Measurements from ENCODE around the gene PAPPA2.

The PAPPA2 gene

DNA sequence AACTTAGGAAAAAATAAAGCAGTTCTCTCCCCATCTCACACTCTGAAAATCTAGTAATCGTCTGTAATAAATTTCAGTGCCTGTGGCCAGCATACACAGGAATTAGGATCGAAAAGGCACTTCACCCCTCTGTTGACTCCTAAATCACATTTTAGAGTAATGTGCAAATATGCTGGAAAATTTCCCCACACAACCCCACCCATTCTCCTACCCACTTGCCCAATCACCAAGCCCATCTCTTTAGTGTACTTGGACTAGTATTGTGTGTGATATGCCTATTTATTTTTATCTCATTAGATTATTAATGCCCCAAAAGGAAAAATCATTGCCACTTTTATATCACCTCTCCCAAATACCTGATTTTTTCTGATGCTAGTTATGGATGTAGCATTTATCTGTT lies 378.3 kb downstream of the PAPPA2 start:
- H3K27me3 ChIP-seq (ENCODE audit: control insufficient read depth, insufficient read depth, low read length, poor library complexity, severe bottlenecking): no peaks in the 10 kb centered on the region
- H3K4me1 ChIP-seq (ENCODE audit: control insufficient read depth, insufficient read depth, low read length): no peaks in the 10 kb centered on the region
- no peak overlapping the region for H3K4me3 ChIP-seq (ENCODE audit: insufficient read depth, low read depth, low read length)
- H3K9me3 ChIP-seq (ENCODE audit: control insufficient read depth, low read length): no peaks in the 10 kb centered on the region
- no peaks in the 10 kb centered on the region for H3K36me3 ChIP-seq (ENCODE audit: control insufficient read depth, insufficient read depth, low read length)
- H3K27ac ChIP-seq (ENCODE audit: insufficient read depth, low read depth, low read length, poor library complexity, severe bottlenecking): no peak overlapping the region
- 81 to 95% methylated on average over 2 of the region's 2 CpGs for WGBS, 2 experiments

DNA sequence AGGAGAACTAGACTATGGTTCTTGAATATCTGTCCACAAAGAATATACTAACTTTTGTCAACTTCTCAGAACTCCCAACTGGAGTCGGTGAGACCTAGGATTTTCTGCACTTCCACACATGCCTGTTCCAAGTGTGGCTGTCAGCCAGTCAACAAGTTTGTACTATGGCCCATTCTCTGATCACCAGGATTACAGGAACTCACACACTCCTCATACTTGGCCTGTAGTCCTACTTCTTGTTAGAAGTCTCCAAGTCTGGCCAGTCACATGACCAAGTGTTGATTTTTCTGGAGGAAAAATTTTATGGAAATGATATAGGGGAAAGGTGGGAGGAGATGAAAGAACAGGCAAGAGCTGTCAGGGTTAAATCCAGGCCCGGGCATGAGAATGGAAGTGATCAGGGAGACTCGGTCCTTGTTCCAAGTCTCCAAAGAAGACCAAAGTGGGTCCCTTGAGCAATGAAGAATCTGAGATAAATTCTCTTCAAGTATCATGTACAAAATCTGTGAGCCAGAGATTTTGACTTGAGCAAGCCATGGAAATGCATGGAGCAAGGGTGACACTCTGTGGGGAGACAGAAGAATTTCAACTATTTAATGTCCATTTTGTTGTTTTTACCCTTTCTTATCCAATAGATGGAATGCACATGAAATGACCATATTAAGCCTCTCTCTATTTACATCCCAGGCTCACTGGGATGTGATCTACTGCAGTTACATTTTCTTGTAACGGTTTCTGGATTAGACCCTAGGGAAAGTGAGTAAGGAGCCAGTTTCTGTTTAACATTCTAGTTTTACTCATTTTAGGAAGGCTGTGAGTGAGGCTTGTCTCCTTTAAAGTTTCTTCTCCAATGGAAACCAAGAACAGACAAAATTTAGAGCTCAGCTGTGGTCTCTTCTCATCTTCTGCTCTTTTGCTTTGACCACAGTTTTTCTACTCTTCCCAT lies 380.6 kb downstream of the PAPPA2 start:
- WGBS, 2 experiments: 68 to 76% methylated on average over 4 of the region's 4 CpGs
- Histone ChIP-seq H3K36me3 (ENCODE audit: control insufficient read depth, insufficient read depth, low read length) (no peaks in the 10 kb centered on the region), H3K9me3 (ENCODE audit: control insufficient read depth, low read length) (no peaks in the 10 kb centered on the region)

DNA sequence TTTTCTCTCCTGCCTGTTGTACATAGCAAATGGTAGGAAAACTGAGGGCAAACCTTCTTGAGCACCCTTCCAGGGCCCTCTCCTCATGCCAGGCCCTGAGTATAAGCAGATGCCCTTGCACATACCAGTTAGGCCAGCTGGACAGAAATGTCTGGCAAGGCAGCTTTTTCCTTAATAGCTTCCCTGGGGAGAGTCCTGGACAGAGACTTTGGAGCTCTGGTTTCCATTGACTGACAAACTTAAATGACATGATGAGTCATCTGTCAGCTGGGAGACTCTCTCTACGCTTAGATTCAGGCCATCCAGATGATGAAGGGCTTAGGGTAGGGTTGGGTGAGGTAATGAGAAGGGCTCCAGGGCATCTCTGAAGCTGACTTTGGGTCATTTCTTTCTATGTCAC lies 384.1 kb downstream of the PAPPA2 start:
- no peaks in the 10 kb centered on the region for H3K36me3 ChIP-seq (ENCODE audit: control insufficient read depth, insufficient read depth, low read length)
- H3K4me1 ChIP-seq (ENCODE audit: control insufficient read depth, insufficient read depth, low read length): no peaks in the 10 kb centered on the region
- no peak overlapping the region for H3K27ac ChIP-seq (ENCODE audit: insufficient read depth, low read depth, low read length, poor library complexity, severe bottlenecking)
- no peaks in the 10 kb centered on the region for H3K9me3 ChIP-seq (ENCODE audit: control insufficient read depth, low read length)
- 82 to 86% methylated on average over 1 of the region's 1 CpG for WGBS, 2 experiments
- H3K4me3 ChIP-seq (ENCODE audit: insufficient read depth, low read depth, low read length): no peak overlapping the region
- H3K27me3 ChIP-seq (ENCODE audit: control insufficient read depth, insufficient read depth, low read length, poor library complexity, severe bottlenecking): no peaks in the 10 kb centered on the region

More for the DNA sequence above, 380.6 kb downstream of the PAPPA2 start:
- H3K4me1 ChIP-seq (ENCODE audit: control insufficient read depth, insufficient read depth, low read length): no peaks in the 10 kb centered on the region
- H3K27me3 ChIP-seq (ENCODE audit: control insufficient read depth, insufficient read depth, low read length, poor library complexity, severe bottlenecking): no peaks in the 10 kb centered on the region
- no peak overlapping the region for H3K27ac ChIP-seq (ENCODE audit: insufficient read depth, low read depth, low read length, poor library complexity, severe bottlenecking)
- no peak overlapping the region for H3K4me3 ChIP-seq (ENCODE audit: insufficient read depth, low read depth, low read length)

DNA sequence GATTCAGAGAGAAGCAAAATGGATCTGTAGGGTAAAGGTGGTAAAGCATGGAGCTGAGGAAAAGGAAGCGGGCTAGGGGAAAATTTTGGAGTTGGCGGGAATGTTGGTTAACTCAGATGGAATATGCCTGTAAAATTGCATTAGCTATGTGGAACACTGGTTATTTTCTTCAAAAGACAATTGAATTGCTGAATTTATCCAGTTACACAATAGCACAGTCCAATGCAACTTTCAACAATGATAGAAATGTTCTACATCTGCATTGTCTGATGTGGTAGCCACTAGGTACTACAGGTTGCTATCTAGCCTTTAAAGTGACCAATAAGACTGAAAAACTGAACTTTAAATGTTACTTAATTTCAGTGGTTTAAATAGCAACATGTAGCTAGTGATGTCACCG lies 386.3 kb downstream of the PAPPA2 start:
- Histone ChIP-seq H3K27ac (ENCODE audit: insufficient read depth, low read depth, low read length, poor library complexity, severe bottlenecking) (no peak overlapping the region), H3K36me3 (ENCODE audit: control insufficient read depth, insufficient read depth, low read length) (no peaks in the 10 kb centered on the region), H3K27me3 (ENCODE audit: control insufficient read depth, insufficient read depth, low read length, poor library complexity, severe bottlenecking) (no peaks in the 10 kb centered on the region), H3K9me3 (ENCODE audit: control insufficient read depth, low read length) (no peaks in the 10 kb centered on the region), H3K4me1 (ENCODE audit: control insufficient read depth, insufficient read depth, low read length) (no peaks in the 10 kb centered on the region), H3K4me3 (ENCODE audit: insufficient read depth, low read depth, low read length) (no peak overlapping the region)
- 81 to 96% methylated on average over 2 to 3 of the region's 3 CpGs for WGBS, 2 experiments

DNA sequence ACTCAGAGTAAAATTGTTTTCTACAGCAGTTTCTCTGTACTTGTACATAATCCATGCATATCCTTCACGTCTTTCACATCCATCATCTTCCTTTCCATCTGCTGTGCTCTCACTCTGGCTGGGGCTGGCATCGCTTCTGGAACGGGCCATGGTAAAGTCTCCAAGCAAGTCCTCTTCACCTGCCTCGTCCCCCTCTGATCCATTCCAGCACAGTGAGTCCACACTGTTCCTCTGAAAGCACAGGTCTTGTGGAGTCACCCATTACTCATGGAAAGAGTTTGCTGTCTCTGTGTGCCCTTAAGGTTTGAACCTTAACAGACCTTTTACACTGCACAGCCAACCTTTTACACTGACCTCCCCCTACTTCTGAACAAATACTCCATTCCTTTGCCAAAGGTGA lies 387.9 kb downstream of the PAPPA2 start:
- Histone ChIP-seq H3K4me1 (ENCODE audit: control insufficient read depth, insufficient read depth, low read length) (no peaks in the 10 kb centered on the region), H3K9me3 (ENCODE audit: control insufficient read depth, low read length) (no peaks in the 10 kb centered on the region), H3K36me3 (ENCODE audit: control insufficient read depth, insufficient read depth, low read length) (no peaks in the 10 kb centered on the region), H3K4me3 (ENCODE audit: insufficient read depth, low read depth, low read length) (no peak overlapping the region), H3K27ac (ENCODE audit: insufficient read depth, low read depth, low read length, poor library complexity, severe bottlenecking) (no peak overlapping the region), H3K27me3 (ENCODE audit: control insufficient read depth, insufficient read depth, low read length, poor library complexity, severe bottlenecking) (no peaks in the 10 kb centered on the region)
- WGBS, 2 experiments: 80 to 82% methylated on average over 4 of the region's 4 CpGs

DNA sequence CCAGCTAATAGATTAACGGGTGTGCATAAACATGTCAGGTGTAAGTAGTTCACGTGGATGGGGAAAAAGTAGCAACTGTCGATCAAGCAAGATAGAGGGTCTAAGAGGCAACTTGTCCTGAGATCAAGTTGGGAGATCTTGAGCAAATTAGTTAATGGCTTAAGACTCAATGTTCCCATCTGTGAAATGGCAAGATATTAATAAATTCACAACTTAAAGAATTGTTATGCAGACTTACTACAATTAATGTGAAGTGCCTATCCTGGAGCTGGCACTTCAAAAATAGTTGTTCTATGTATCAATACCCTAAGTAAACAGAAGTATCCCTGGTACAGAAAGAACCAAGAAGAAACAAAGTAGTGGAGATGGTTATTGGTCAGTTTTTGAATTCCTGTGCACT lies 389.1 kb downstream of the PAPPA2 start:
- H3K36me3 ChIP-seq (ENCODE audit: control insufficient read depth, insufficient read depth, low read length): no peaks in the 10 kb centered on the region
- WGBS, 2 experiments: 96 to 98% methylated on average over 3 of the region's 3 CpGs
- H3K27ac ChIP-seq (ENCODE audit: insufficient read depth, low read depth, low read length, poor library complexity, severe bottlenecking): no peak overlapping the region
- no peaks in the 10 kb centered on the region for H3K9me3 ChIP-seq (ENCODE audit: control insufficient read depth, low read length)
- no peaks in the 10 kb centered on the region for H3K4me1 ChIP-seq (ENCODE audit: control insufficient read depth, insufficient read depth, low read length)
- H3K4me3 ChIP-seq (ENCODE audit: insufficient read depth, low read depth, low read length): no peak overlapping the region
- no peaks in the 10 kb centered on the region for H3K27me3 ChIP-seq (ENCODE audit: control insufficient read depth, insufficient read depth, low read length, poor library complexity, severe bottlenecking)

DNA sequence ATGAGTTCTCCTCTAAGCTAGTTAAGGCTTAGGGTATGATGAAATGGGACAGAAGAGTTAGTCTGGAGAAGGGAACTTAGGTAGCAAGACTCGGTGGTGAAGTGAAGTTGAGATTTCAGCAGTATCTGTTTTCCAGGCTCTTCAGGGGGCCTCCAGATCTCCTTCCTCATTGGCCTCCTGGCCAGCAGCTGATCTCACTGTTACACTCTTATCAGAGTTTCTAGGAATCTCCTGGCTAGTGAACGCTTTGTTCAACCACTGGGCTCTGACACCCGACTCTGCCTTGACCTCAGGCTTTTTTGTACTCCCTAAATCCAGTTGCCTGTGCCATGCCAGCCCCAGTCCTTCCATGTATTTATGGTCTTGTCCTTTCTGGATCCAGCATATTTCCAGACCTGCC lies 390.5 kb downstream of the PAPPA2 start:
- Histone ChIP-seq H3K4me1 (ENCODE audit: control insufficient read depth, insufficient read depth, low read length) (no peaks in the 10 kb centered on the region), H3K4me3 (ENCODE audit: insufficient read depth, low read depth, low read length) (no peak overlapping the region), H3K9me3 (ENCODE audit: control insufficient read depth, low read length) (no peaks in the 10 kb centered on the region), H3K27ac (ENCODE audit: insufficient read depth, low read depth, low read length, poor library complexity, severe bottlenecking) (no peak overlapping the region), H3K27me3 (ENCODE audit: control insufficient read depth, insufficient read depth, low read length, poor library complexity, severe bottlenecking) (no peaks in the 10 kb centered on the region), H3K36me3 (ENCODE audit: control insufficient read depth, insufficient read depth, low read length) (no peaks in the 10 kb centered on the region)
- WGBS, 2 experiments: 80 to 89% methylated on average over 3 of the region's 3 CpGs

DNA sequence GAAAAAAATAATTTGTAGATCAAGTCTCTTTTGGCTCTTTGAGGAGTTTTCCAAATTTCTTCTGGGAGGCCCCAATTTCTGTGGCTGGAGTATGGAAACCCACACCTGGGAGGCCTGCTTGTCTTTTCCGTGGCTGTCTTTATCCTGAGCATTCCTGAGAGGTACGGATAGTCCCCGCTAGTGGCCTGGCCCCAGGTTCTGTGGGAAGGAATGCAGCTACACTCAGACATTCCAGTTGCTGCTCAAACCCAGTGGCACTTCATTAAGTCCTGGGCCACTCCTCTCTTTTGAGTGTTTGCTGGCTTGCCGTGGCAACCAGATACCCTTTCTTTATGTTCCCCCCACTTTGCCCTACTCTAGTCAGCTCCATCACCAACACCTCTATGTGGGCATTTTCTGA lies 391.1 kb downstream of the PAPPA2 start:
- H3K4me3 ChIP-seq (ENCODE audit: insufficient read depth, low read depth, low read length): no peak overlapping the region
- H3K27me3 ChIP-seq (ENCODE audit: control insufficient read depth, insufficient read depth, low read length, poor library complexity, severe bottlenecking): no peaks in the 10 kb centered on the region
- no peaks in the 10 kb centered on the region for H3K9me3 ChIP-seq (ENCODE audit: control insufficient read depth, low read length)
- H3K27ac ChIP-seq (ENCODE audit: insufficient read depth, low read depth, low read length, poor library complexity, severe bottlenecking): no peak overlapping the region
- no peaks in the 10 kb centered on the region for H3K4me1 ChIP-seq (ENCODE audit: control insufficient read depth, insufficient read depth, low read length)
- 87 to 91% methylated on average over 4 of the region's 4 CpGs for WGBS, 2 experiments
- H3K36me3 ChIP-seq (ENCODE audit: control insufficient read depth, insufficient read depth, low read length): no peaks in the 10 kb centered on the region

DNA sequence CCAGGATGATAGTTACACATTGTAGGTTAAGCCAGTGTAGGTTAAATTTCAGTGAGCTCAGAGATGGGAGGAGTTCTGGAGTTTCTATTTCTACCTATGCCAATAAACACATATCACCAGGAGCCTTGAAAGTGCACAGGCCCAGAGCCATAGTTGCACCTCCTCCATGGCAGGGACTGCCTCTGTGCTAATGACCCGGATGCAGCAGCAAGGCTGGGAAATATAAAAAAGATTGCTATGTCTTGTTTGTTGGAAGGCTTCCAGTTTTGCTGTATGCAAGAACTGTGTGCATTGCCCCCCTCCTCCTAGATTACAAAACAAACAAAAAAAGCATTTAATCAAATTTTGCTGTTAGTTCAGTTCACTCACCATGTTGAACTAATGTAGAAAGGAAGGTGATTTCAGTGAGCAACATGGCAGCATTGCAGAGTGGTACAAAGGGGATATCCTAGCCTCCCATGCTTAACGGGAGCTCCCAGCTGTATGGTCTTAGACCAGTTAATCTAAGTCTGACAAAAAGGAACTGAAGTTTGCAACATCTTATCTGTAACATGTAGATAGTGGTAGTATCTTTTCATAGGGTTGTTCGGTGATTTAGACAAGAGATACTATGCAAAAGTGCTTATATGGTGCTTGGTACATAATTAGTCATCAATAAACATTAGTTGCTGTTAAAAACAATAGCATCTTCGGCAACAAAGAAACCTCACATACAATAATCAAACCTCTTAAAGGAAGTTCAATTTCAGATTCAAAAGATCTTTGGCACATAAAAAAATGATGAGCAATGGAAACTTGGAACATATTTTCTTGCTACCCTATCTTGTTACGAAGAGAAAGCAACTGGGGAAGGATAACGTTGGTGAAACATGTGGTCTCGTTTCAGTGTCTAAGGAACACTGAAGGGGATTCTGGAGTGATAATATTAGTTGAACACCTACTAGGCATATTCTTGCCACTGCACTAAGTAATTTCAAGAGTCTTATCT lies 392.1 kb downstream of the PAPPA2 start:
- H3K27me3 ChIP-seq (ENCODE audit: control insufficient read depth, insufficient read depth, low read length, poor library complexity, severe bottlenecking): no peaks in the 10 kb centered on the region
- H3K4me1 ChIP-seq (ENCODE audit: control insufficient read depth, insufficient read depth, low read length): no peaks in the 10 kb centered on the region
- H3K36me3 ChIP-seq (ENCODE audit: control insufficient read depth, insufficient read depth, low read length): no peaks in the 10 kb centered on the region
- H3K4me3 ChIP-seq (ENCODE audit: insufficient read depth, low read depth, low read length): no peak overlapping the region
- H3K27ac ChIP-seq (ENCODE audit: insufficient read depth, low read depth, low read length, poor library complexity, severe bottlenecking): no peak overlapping the region
- no peaks in the 10 kb centered on the region for H3K9me3 ChIP-seq (ENCODE audit: control insufficient read depth, low read length)
- WGBS, 2 experiments: 94 to 95% methylated on average over 7 of the region's 7 CpGs

DNA sequence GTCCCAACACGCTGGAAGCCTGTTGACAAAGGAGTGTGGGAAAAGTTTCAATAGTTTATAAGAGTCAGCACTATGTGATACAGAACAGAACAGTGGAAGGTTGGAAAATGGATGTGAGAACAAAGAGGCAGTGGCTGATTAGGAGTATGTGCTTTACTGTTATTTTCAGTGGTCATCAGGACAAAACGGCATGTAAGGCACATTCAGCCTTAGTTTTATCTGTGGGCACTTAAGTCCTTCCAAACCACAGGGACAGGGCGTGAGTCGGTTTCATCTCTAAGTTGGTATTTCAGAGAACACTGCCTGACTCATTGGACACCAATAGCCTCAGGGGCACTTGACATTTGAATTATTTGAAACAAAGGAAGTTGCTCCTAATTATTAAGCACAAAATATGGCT lies 394.7 kb downstream of the PAPPA2 start:
- no peak overlapping the region for H3K27ac ChIP-seq (ENCODE audit: insufficient read depth, low read depth, low read length, poor library complexity, severe bottlenecking)
- 90 to 91% methylated on average over 4 of the region's 4 CpGs for WGBS, 2 experiments

More for the DNA sequence above, 394.7 kb downstream of the PAPPA2 start:
- Histone ChIP-seq H3K27me3 (ENCODE audit: control insufficient read depth, insufficient read depth, low read length, poor library complexity, severe bottlenecking) (no peaks in the 10 kb centered on the region), H3K4me3 (ENCODE audit: insufficient read depth, low read depth, low read length) (no peak overlapping the region), H3K4me1 (ENCODE audit: control insufficient read depth, insufficient read depth, low read length) (no peaks in the 10 kb centered on the region), H3K9me3 (ENCODE audit: control insufficient read depth, low read length) (no peaks in the 10 kb centered on the region), H3K36me3 (ENCODE audit: control insufficient read depth, insufficient read depth, low read length) (no peaks in the 10 kb centered on the region)

Data from ectodermal cell (in vitro differentiated cells).